ENCODE data around the gene ZG16.
"Not testable (repeated sequence)": the region's sequence is repeated elsewhere in the genome, so short reads cannot be mapped to it uniquely, and the experiment has no call there.

The ZG16 gene

GRCh38 chr16:29742683-29743275, 35.3 kb upstream of the ZG16 start:
- TF ChIP-seq SPI1 (IDR thresholded peaks at IDR 0.05; ENCODE audit: low read depth, low read length) (no peak), TAF1 (IDR thresholded peaks at IDR 0.05; ENCODE audit: low read depth, low read length) (no peak), PAX5 (IDR thresholded peaks at IDR 0.05; ENCODE audit: insufficient read depth, low read length, severe bottlenecking) (no peak), POLR2A (IDR thresholded peaks at IDR 0.05; ENCODE audit: low read depth, low read length) (no peak), POLR2AphosphoS5 (IDR thresholded peaks at IDR 0.05; ENCODE audit: low read depth, low read length) (no peak), POU2F2 (IDR thresholded peaks at IDR 0.05; ENCODE audit: low read depth, low read length) (no peak)
- FAIRE-seq = no peak
- no peak for DNase-seq (ENCODE audit: insufficient read length, low spot score)

- no peak for FAIRE-seq
- TF ChIP-seq PAX5 (IDR thresholded peaks at IDR 0.05; ENCODE audit: insufficient read depth, low read length, severe bottlenecking) (no peak), POLR2A (IDR thresholded peaks at IDR 0.05; ENCODE audit: low read depth, low read length) (no peak), POU2F2 (IDR thresholded peaks at IDR 0.05; ENCODE audit: low read depth, low read length) (no peak), TAF1 (IDR thresholded peaks at IDR 0.05; ENCODE audit: low read depth, low read length) (no peak), SPI1 (IDR thresholded peaks at IDR 0.05; ENCODE audit: low read depth, low read length) (no peak), POLR2AphosphoS5 (IDR thresholded peaks at IDR 0.05; ENCODE audit: low read depth, low read length) (no peak)
Measured at GRCh38 chr16:29743475-29743826, 34.6 kb upstream of the ZG16 start.

GRCh38 chr16:29743827-29744531, 34.1 kb upstream of the ZG16 start:
- DNase-seq (ENCODE audit: insufficient read length, low spot score) (no peak), FAIRE-seq (no peak)
- TF ChIP-seq POU2F2 (IDR thresholded peaks at IDR 0.05; ENCODE audit: low read depth, low read length) = no peak
- no peak for TF ChIP-seq SPI1 (IDR thresholded peaks at IDR 0.05; ENCODE audit: low read depth, low read length)
- TF ChIP-seq TAF1 (IDR thresholded peaks at IDR 0.05; ENCODE audit: low read depth, low read length) = no peak
- no peak for TF ChIP-seq POLR2AphosphoS5 (IDR thresholded peaks at IDR 0.05; ENCODE audit: low read depth, low read length)
- no peak for TF ChIP-seq PAX5 (IDR thresholded peaks at IDR 0.05; ENCODE audit: insufficient read depth, low read length, severe bottlenecking)
- no peak for TF ChIP-seq POLR2A (IDR thresholded peaks at IDR 0.05; ENCODE audit: low read depth, low read length)

More at GRCh38 chr16:29743475-29743826, 34.6 kb upstream of the ZG16 start:
- DNase-seq (ENCODE audit: insufficient read length, low spot score) = no peak

GRCh38 chr16:29744541-29745101, 33.4 kb upstream of the ZG16 start:
- DNase-seq (ENCODE audit: insufficient read length, low spot score) (peak; percentile 26), FAIRE-seq (no peak)
- TF ChIP-seq POLR2A (IDR thresholded peaks at IDR 0.05; ENCODE audit: low read depth, low read length) = no peak
- TF ChIP-seq TAF1 (IDR thresholded peaks at IDR 0.05; ENCODE audit: low read depth, low read length) = no peak
- no peak for TF ChIP-seq POLR2AphosphoS5 (IDR thresholded peaks at IDR 0.05; ENCODE audit: low read depth, low read length)
- no peak for TF ChIP-seq POU2F2 (IDR thresholded peaks at IDR 0.05; ENCODE audit: low read depth, low read length)
- TF ChIP-seq SPI1 (IDR thresholded peaks at IDR 0.05; ENCODE audit: low read depth, low read length) = no peak
- no peak for TF ChIP-seq PAX5 (IDR thresholded peaks at IDR 0.05; ENCODE audit: insufficient read depth, low read length, severe bottlenecking)

- TF ChIP-seq POLR2A (IDR thresholded peaks at IDR 0.05; ENCODE audit: low read depth, low read length) = no peak
- TF ChIP-seq SPI1 (IDR thresholded peaks at IDR 0.05; ENCODE audit: low read depth, low read length) = peak; percentile 88
- DNase-seq (ENCODE audit: insufficient read length, low spot score) (peak; percentile 59), FAIRE-seq (peak; percentile 65)
Measured at GRCh38 chr16:29745121-29745852, 32.8 kb upstream of the ZG16 start.

GRCh38 chr16:29745853-29746345, 32.2 kb upstream of the ZG16 start, which contains the start of gene C16orf54:
Gene C16orf54, minus strand, starts transcription at chr16:29745990. Its CDS starts 1,039 bp downstream, at chr16:29744951.
- FAIRE-seq (peak; percentile 84), DNase-seq (ENCODE audit: insufficient read length, low spot score) (peak; percentile 60)
- TF ChIP-seq POU2F2 (IDR thresholded peaks at IDR 0.05; ENCODE audit: low read depth, low read length) (no peak), SPI1 (IDR thresholded peaks at IDR 0.05; ENCODE audit: low read depth, low read length) (0 out of 2 replicates have a peak, but pooled peaks have one; percentile 5)

- not testable (repeated sequence) for DNase-seq (ENCODE audit: insufficient read length, low spot score); FAIRE-seq
Measured at GRCh38 chr16:29746518-29746917, 31.5 kb upstream of the ZG16 start.

- FAIRE-seq (no peak), DNase-seq (ENCODE audit: insufficient read length, low spot score) (no peak)
- TF ChIP-seq POLR2AphosphoS5 (IDR thresholded peaks at IDR 0.05; ENCODE audit: low read depth, low read length) (no peak), PAX5 (IDR thresholded peaks at IDR 0.05; ENCODE audit: insufficient read depth, low read length, severe bottlenecking) (no peak), SPI1 (IDR thresholded peaks at IDR 0.05; ENCODE audit: low read depth, low read length) (no peak), POLR2A (IDR thresholded peaks at IDR 0.05; ENCODE audit: low read depth, low read length) (no peak), POU2F2 (IDR thresholded peaks at IDR 0.05; ENCODE audit: low read depth, low read length) (no peak), TAF1 (IDR thresholded peaks at IDR 0.05; ENCODE audit: low read depth, low read length) (no peak)
Measured at GRCh38 chr16:29747947-29748759, 29.9 kb upstream of the ZG16 start.

- not testable (repeated sequence) for DNase-seq (ENCODE audit: insufficient read length, low spot score); FAIRE-seq
Measured at GRCh38 chr16:29748760-29749149, 29.3 kb upstream of the ZG16 start.

Data from GM12891 (cell line).